Psoas muscle (tissue), 8 donors: ENCODE measurements around the gene SLC43A2. TPM values are rescaled to one million over a fixed set of nuclear protein-coding genes. Genes with fewer than 3 reads are reported as not detected.
A peak's percentile ranks its signal among the peaks of the same experiment; 100 is the strongest.

Experiments used
- ATAC-seq, 4 donors: fragments of 200-7000 bp; cut with Tn5 transposase; one replicate each; pipeline ENCODE4 v1.9.1; 2020; ENCODE audit warnings: moderate library complexity in 3 of 4, mild to moderate bottlenecking in 2 of 4
- DNase-seq, 2 donors: peaks; one replicate each; pipeline ENCODE4 v3.0.0-alpha.2; 2020
- H3K27ac ChIP-seq: fragments of 200-600 bp; one replicate; pipeline ENCODE4 v1.8.0; 2022
- H3K27me3 ChIP-seq, 3 donors: fragments of 200-600 bp in 1 of 3; one replicate each; pipeline versions ENCODE4 v1.6.1 to v1.8.0; 2013 to 2022; ENCODE audit warnings: low read length in 2 of 3, mild to moderate bottlenecking in 2 of 3, moderate library complexity in 1 of 3; ENCODE audit not compliant: insufficient read depth in 3 of 3
- H3K36me3 ChIP-seq, 2 donors: fragments of 200-600 bp in 1 of 2; one replicate each; pipeline versions ENCODE4 v1.6.1 to v1.8.0; 2013 to 2022; ENCODE audit warnings: low read depth in 1 of 2, mild to moderate bottlenecking in 1 of 2, moderate library complexity in 1 of 2; ENCODE audit not compliant: insufficient read depth in 1 of 2
- H3K4me1 ChIP-seq: fragments of 200-600 bp; one replicate; pipeline ENCODE4 v1.8.0; 2022
- H3K4me3 ChIP-seq: fragments of 200-600 bp; one replicate; pipeline ENCODE4 v1.8.0; 2022; ENCODE audit warnings: mild to moderate bottlenecking
- H3K9me3 ChIP-seq: fragments of 200-600 bp; one replicate; pipeline ENCODE4 v1.8.0; 2022
- WGBS, 3 donors: extraction: QIAGEN DNeasy Blood & Tissue Kit; methylation state at CpG; one replicate each; pipeline versions ENCODE4 v1.1.6 to v1.1.7; 2013; 5-methylcytosine and 5-hydroxymethylcytosine counted together
- intact Hi-C, 2 donors: fragments of 100-400 bp; cut with DNase I; formaldehyde crosslinking; loops; one replicate each; pipeline versions ENCODE4 v1.11.0 to v1.14.2; 2022
- polyA plus RNA-seq, 3 donors: library from polyadenylated mRNA; stranded (reverse); fragments of 200-250 nt; gene quantifications; one replicate each; pipeline ENCODE4 v1.2.3, GENCODE V29; 2013
- total RNA-seq, 4 donors: library from RNA; stranded (reverse); fragmentation: NEBNext Ultra II Directional in 2 of 4; extraction: Animal tissue kit (Norgen Biotek cat#: 25700) in 2 of 4; gene quantifications; one replicate each; pipeline versions ENCODE4 v1.2.1 to v1.2.4, GENCODE V29; 2021 to 2023
- TF ChIP-seq, protein P1 (sequence below): fragments of 200-600 bp; IDR thresholded peaks from one replicate; pipeline ENCODE4 v1.8.0; 2022; ENCODE audit warnings: antibody characterized with exemption
- donor health status: healthy with polysubstance abuse.
- donor health status: DM: no; HTN: no; CAD: no; lungs with moderate emphysema.
- donor health status: Bipolar disorder and iron deficiency.
- donor health status: healthy.
- donor health status: DM: yes; HTN: yes; CAD: no.
- donor health status: DM: no; HTN: no; CAD: no.
- donor health status: DM: no; HTN: no; CAD: no.
- donor health status: DM: yes; HTN: yes; CAD: no.

Gene SLC43A2
- total and polyA plus RNA-seq, 7 donors = 9.5 to 70.5 (median 21.7) TPM

DNA sequence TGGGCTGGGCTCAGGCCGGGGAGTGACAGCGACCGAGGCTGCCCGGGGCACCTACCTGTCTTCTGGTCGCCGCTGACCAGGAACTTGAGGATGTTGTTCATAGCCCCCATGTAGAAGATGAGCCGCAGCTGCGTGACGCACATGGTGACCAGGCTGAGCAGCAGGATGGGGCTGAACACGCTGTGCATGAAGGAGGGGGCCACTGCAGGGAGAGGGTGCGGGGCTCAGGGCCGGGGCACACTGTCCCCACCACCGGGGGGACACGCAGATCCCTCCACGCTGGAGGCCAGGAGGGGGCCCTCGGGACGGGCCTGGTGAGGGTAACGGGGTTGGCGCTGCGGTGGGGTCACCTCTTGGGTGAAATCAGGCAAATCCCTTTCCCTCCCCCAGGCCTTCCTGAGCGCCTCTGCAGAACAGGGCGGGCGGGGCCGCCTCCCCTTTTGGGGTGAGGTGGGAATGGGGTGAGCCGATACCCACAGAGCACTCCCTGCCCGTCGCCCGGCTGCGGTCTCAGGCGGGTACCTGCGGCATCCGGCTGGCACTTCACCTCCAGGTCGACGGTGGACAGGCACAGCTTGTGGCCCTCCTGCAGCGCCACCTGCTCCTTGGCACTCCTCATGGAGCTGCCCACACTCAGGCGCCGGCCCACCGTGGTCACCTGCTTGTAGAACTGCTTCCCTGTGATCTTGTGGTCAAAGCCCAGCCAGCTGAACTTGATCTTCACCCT, 37.7 kb downstream of the SLC43A2 start:
- intact Hi-C loops = loop anchor here (5.0 kb wide), 1 partner anchor 36 kb away; the partner anchor contains the start of gene SLC43A2 (in 2 of the 2)
- WGBS, 3 donors = 62 to 77% (median 63%) methylated on average over 37 to 38 of the region's 38 CpGs
- H3K9me3 ChIP-seq = no peaks in the 10 kb centered on the region
- peak overlapping the region; percentile 37 for H3K4me3 ChIP-seq
- peak overlapping the region; percentile 90 for H3K27ac ChIP-seq
- peak in 2 of 4 donors; percentile 7 to 24 for ATAC-seq
- DNase-seq = peak in 1 of 2 donors; percentile 71
- peaks cover 61% of the 10 kb centered on the region for H3K4me1 ChIP-seq
- TF ChIP-seq, protein P1, sequence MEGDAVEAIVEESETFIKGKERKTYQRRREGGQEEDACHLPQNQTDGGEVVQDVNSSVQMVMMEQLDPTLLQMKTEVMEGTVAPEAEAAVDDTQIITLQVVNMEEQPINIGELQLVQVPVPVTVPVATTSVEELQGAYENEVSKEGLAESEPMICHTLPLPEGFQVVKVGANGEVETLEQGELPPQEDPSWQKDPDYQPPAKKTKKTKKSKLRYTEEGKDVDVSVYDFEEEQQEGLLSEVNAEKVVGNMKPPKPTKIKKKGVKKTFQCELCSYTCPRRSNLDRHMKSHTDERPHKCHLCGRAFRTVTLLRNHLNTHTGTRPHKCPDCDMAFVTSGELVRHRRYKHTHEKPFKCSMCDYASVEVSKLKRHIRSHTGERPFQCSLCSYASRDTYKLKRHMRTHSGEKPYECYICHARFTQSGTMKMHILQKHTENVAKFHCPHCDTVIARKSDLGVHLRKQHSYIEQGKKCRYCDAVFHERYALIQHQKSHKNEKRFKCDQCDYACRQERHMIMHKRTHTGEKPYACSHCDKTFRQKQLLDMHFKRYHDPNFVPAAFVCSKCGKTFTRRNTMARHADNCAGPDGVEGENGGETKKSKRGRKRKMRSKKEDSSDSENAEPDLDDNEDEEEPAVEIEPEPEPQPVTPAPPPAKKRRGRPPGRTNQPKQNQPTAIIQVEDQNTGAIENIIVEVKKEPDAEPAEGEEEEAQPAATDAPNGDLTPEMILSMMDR = no peak
- H3K36me3 ChIP-seq = no peaks in the 10 kb centered on the region
- no peaks in the 10 kb centered on the region for H3K27me3 ChIP-seq

DNA sequence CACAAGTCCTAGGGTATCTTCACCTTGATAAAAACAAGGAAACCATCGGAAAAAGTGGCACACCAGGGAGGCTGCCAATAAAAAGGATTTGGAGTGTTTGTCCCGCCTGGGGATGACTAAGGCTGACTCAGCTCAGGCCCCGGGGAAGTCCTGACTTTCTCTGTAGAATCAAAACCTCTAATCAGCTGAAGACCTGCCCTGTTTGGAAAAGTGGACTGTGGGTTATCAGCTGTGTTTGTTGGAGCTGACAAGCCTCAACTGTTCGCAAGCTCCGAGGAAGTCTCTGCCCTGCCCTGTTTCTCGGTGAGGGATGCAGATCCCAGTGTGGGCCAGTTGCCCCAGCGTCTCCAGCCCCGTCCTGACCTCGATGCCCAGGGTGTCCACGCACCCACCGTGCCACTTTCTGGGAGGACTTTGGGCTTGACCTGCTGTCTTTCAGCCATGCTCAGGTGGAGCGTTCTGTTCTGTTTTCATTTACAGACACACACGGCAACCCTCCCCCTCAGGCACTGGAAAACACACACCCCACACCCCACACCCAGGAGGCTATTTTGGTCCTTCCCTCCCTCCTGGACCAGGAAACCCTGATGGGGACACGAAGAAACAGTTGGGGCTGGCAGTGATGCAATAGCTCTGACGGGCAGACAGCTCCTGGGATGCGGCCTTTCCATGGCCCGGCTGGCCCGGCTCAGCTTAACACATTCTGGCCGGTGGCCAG, 38.4 kb downstream of the SLC43A2 start:
- DNase-seq = peak; percentile 85 to 95

DNA sequence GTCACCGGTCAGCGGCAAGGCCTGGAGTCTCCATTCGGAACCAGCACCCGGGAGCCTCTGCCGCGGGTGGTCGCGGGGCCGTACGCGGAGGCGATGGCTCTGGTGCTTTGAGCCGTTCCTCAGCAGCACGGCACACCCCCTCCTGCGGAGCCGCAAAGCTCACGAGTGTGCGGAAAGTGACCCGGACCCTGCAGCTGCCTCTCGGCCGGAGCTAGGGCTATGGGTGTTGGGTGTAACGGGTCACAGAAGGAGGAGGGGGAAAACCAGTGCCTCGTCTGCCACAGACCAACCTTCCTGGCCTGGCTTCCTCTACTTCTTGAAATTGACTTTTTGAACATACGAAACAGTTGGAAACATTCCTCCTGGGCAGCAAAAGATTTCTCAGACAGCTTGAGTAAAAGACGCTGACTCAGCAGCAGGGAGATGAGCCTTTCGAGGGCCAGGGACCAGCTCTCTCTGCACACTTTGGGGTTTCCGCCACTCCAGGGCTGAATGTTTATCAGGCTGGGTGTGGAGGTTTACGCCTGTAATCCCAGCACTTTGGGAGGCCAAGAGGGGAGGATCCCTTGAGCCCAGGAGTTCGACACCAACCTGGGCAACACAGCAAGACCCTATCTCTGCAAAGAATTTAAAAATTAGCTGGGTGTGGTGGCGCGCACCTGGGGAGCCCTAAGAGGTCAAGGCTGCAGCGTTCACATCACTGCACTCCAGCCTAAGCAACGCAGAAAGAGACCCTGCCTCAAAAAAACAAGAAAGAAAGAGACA, 39.6 kb downstream of the SLC43A2 start:
- Histone ChIP-seq H3K36me3 (peaks cover 0 to 16% of the 10 kb centered on the region in 2 donors), H3K4me3 (no peak overlapping the region), H3K27ac (peak overlapping the region; percentile 90), H3K4me1 (peaks cover 65% of the 10 kb centered on the region), H3K9me3 (no peaks in the 10 kb centered on the region), H3K27me3 (no peaks in the 10 kb centered on the region)
- DNase-seq (peak in 1 of 2 donors; percentile 62), ATAC-seq (no peak)
- intact Hi-C loops = no loop called here
- TF ChIP-seq, protein P1 = no peak
- 89 to 92% (median 92%) methylated on average over 33 of the region's 33 CpGs for WGBS, 3 donors

More for the DNA sequence above, 38.4 kb downstream of the SLC43A2 start:
- peak overlapping the region; percentile 90 for H3K27ac ChIP-seq
- TF ChIP-seq, protein P1 = no peak
- peak overlapping the region; percentile 37 for H3K4me3 ChIP-seq
- peak; percentile 77 to 87 (median 83) for ATAC-seq
- no peaks in the 10 kb centered on the region for H3K27me3 ChIP-seq
- no peaks in the 10 kb centered on the region for H3K9me3 ChIP-seq
- intact Hi-C loops = loop anchor here (5.0 kb wide), 1 partner anchor 37 kb away; the partner anchor contains the start of gene SLC43A2 (in 2 of the 2)
- H3K36me3 ChIP-seq = peaks cover 0 to 7% of the 10 kb centered on the region in 2 donors
- 18 to 33% (median 20%) methylated on average over 16 to 19 of the region's 19 CpGs for WGBS, 3 donors
- H3K4me1 ChIP-seq = peaks cover 65% of the 10 kb centered on the region

DNA sequence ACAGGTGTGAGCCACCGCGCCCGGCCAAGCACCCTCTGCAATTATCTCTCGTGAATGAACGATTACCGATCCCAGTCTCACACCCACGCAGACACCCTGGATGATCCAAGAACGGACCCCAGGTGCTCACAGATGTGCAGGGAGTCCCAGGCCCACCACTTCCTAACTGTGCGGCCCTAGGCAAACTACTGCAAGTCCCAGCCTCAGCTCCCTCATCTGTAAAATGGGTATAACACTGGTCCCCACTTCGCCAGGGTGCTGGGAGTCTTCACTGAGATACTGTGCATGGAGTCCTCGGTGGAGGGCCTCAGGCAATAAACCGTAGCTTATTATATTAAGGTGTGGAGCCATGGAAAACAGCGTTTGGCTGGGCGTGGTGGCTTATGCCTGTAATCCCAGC, 44.5 kb downstream of the SLC43A2 start:
- TF ChIP-seq, protein P1 = no peak
- DNase-seq (no peak), ATAC-seq (no peak)
- Histone ChIP-seq H3K4me3 (no peak overlapping the region), H3K27me3 (no peaks in the 10 kb centered on the region), H3K36me3 (peaks cover 0 to 30% of the 10 kb centered on the region in 2 donors), H3K4me1 (peaks cover 21% of the 10 kb centered on the region), H3K27ac (no peak overlapping the region), H3K9me3 (no peaks in the 10 kb centered on the region)
- intact Hi-C loops = no loop called here
- WGBS, 3 donors = 91 to 94% (median 93%) methylated on average over 14 of the region's 14 CpGs
